Measurements from ENCODE around the gene IDE. TPM values are rescaled to one million over a fixed set of nuclear protein-coding genes. Genes with fewer than 3 reads are reported as not detected.

IDE gene
- total and polyA plus RNA-seq, 9 of the 15 experiments (the other 6 are each of a cell fraction or from before 2014, with no cell fraction given) = 10.2 to 50.6 (median 33.2) TPM

- Histone ChIP-seq H3K4me1 (replicated peaks in 1 of 2; ENCODE audit: control insufficient read depth in 2 of 2, insufficient read depth in 2 of 2, low read length in 2 of 2) (peaks cover 12 to 18% of the 10 kb centered on the region in 2 experiments; a peak in 4 of 5 replicates), H4K20me1 (replicated peaks; ENCODE audit: control insufficient read depth, insufficient read depth, low read length) (no peaks in the 10 kb centered on the region), H2AFZ (ENCODE audit: low read depth, low read length) (peak overlapping the region; percentile 71), H3K27ac (ENCODE audit: extremely low read depth, low read depth, low read length) (peak overlapping the region; percentile 89), H3K9me3 (replicated peaks; ENCODE audit: control insufficient read depth, insufficient read depth, low read depth, low read length) (no peaks in the 10 kb centered on the region), H3K4me3 (peak overlapping the region; percentile 64), H3K9ac (ENCODE audit: insufficient read depth in 1 of 2, low read depth in 2 of 2, low read length in 2 of 2) (peak overlapping the region; percentile 87 to 94), H3K9me1 (ENCODE audit: control insufficient read depth, insufficient read depth, low read length) (no peaks in the 10 kb centered on the region), H3K27me3 (ENCODE audit: control insufficient read depth in 2 of 2, insufficient read depth in 2 of 2, low read length in 2 of 2) (no peaks in the 10 kb centered on the region), H3K4me2 (ENCODE audit: insufficient read depth, low read length) (peak overlapping the region; percentile 75), H3K79me2 (ENCODE audit: control insufficient read depth, insufficient read depth, low read length) (peaks cover 62% of the 10 kb centered on the region), H3K36me3 (ENCODE audit: control insufficient read depth, insufficient read depth, low read length) (no peaks in the 10 kb centered on the region)
- in situ Hi-C loops (cut with MboI) (no loop called here), intact Hi-C loops (cut with micrococcal nuclease) (loop anchor here (1.0 to 10.0 kb wide), 4 partner anchors 163 to 481 kb away; partner anchors contain the start of gene CYP26A1)
- TSS peak; percentile 44 for BruUV-seq (replicated peaks)
- WGBS (ENCODE audit: insufficient coverage, low coverage, missing lambda C conversion rate) = 0% methylated on average over 9 of the region's 9 CpGs
- DNase-seq (ENCODE audit: extremely low read depth in 1 of 4, low spot score in 3 of 4) = peak in 1 of 4 experiments; percentile 7
- ChIA-PET POLR2A (no interaction called here), CTCF (ENCODE audit: low intra/inter-chr PET ratio) (no interaction called here)
- no peak for FAIRE-seq
- ATAC-seq = no peak
- TF ChIP-seq, protein P1, sequence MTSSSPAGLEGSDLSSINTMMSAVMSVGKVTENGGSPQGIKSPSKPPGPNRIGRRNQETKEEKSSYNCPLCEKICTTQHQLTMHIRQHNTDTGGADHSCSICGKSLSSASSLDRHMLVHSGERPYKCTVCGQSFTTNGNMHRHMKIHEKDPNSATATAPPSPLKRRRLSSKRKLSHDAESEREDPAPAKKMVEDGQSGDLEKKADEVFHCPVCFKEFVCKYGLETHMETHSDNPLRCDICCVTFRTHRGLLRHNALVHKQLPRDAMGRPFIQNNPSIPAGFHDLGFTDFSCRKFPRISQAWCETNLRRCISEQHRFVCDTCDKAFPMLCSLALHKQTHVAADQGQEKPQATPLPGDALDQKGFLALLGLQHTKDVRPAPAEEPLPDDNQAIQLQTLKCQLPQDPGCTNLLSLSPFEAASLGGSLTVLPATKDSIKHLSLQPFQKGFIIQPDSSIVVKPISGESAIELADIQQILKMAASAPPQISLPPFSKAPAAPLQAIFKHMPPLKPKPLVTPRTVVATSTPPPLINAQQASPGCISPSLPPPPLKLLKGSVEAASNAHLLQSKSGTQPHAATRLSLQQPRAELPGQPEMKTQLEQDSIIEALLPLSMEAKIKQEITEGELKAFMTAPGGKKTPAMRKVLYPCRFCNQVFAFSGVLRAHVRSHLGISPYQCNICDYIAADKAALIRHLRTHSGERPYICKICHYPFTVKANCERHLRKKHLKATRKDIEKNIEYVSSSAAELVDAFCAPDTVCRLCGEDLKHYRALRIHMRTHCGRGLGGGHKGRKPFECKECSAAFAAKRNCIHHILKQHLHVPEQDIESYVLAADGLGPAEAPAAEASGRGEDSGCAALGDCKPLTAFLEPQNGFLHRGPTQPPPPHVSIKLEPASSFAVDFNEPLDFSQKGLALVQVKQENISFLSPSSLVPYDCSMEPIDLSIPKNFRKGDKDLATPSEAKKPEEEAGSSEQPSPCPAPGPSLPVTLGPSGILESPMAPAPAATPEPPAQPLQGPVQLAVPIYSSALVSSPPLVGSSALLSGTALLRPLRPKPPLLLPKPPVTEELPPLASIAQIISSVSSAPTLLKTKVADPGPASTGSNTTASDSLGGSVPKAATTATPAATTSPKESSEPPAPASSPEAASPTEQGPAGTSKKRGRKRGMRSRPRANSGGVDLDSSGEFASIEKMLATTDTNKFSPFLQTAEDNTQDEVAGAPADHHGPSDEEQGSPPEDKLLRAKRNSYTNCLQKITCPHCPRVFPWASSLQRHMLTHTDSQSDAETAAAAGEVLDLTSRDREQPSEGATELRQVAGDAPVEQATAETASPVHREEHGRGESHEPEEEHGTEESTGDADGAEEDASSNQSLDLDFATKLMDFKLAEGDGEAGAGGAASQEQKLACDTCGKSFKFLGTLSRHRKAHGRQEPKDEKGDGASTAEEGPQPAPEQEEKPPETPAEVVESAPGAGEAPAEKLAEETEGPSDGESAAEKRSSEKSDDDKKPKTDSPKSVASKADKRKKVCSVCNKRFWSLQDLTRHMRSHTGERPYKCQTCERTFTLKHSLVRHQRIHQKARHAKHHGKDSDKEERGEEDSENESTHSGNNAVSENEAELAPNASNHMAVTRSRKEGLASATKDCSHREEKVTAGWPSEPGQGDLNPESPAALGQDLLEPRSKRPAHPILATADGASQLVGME (CRISPR knock-in tag; IDR thresholded peaks at IDR 0.05) = no peak
- TF ChIP-seq TRIM25 (IDR thresholded peaks at IDR 0.05; ENCODE audit: borderline replicate concordance) (no peak), CHD1 (IDR thresholded peaks at IDR 0.05; ENCODE audit: low read length) (peak; percentile 21), CCNT2 (IDR thresholded peaks at IDR 0.05; ENCODE audit: borderline replicate concordance, extremely low read depth, insufficient read length, low read depth, low read length) (no peak), HMBOX1 (IDR thresholded peaks at IDR 0.05) (peak; percentile 88), SIN3A (IDR thresholded peaks at IDR 0.05; ENCODE audit: borderline replicate concordance in 2 of 2, control insufficient read depth in 1 of 2, low read depth in 2 of 2, low read length in 2 of 2) (0 out of 4 replicates have a peak, but pooled peaks of 1 of the 2 experiments have one; percentile 10)
- TF ChIP-seq, protein P2, sequence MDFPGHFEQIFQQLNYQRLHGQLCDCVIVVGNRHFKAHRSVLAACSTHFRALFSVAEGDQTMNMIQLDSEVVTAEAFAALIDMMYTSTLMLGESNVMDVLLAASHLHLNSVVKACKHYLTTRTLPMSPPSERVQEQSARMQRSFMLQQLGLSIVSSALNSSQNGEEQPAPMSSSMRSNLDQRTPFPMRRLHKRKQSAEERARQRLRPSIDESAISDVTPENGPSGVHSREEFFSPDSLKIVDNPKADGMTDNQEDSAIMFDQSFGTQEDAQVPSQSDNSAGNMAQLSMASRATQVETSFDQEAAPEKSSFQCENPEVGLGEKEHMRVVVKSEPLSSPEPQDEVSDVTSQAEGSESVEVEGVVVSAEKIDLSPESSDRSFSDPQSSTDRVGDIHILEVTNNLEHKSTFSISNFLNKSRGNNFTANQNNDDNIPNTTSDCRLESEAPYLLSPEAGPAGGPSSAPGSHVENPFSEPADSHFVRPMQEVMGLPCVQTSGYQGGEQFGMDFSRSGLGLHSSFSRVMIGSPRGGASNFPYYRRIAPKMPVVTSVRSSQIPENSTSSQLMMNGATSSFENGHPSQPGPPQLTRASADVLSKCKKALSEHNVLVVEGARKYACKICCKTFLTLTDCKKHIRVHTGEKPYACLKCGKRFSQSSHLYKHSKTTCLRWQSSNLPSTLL (IDR thresholded peaks at IDR 0.05) = no peak
Measured at GRCh38 chr10:92593619-92594588, 20.0 kb upstream of the IDE start.

Measured in K562 (cell line).